ENCODE data around the gene TOPAZ1. TPM values are rescaled to one million over a fixed set of nuclear protein-coding genes. Genes with fewer than 3 reads are reported as not detected.

Gene TOPAZ1
- total and polyA plus RNA-seq, 3 experiments from 2014 or later: not detected

- DNase-seq: no peak
- Histone ChIP-seq H3K4me3 (ENCODE audit: low read length) (no peak overlapping the region), H3K9me3 (ENCODE audit: low read length) (no peaks in the 10 kb centered on the region), H3K36me3 (ENCODE audit: insufficient read depth, low read length) (no peaks in the 10 kb centered on the region), H3K27me3 (ENCODE audit: insufficient read depth, low read length, poor library complexity, severe bottlenecking) (no peaks in the 10 kb centered on the region), H3K27ac (ENCODE audit: low read depth, low read length) (no peak overlapping the region), H3K4me1 (ENCODE audit: insufficient read depth, low read length) (no peaks in the 10 kb centered on the region)
- H3K4me1 Mint-ChIP-seq: peaks cover 15 to 31% (median 16%) of the 10 kb centered on the region in 3 donors
- POLR2A ChIA-PET: no interaction called here
- no peak overlapping the region for H3K4me3 Mint-ChIP-seq
- H3K27me3 Mint-ChIP-seq: no peaks in the 10 kb centered on the region
- CTCF ChIA-PET: no interaction called here
- H3K27ac Mint-ChIP-seq: peak overlapping the region in 1 of 8 donors; percentile 57
- H3K9me3 Mint-ChIP-seq: no peaks in the 10 kb centered on the region
- peaks cover 8 to 12% (median 10%) of the 10 kb centered on the region in 3 donors for H3K36me3 Mint-ChIP-seq
Measured at GRCh38 chr3:44348993-44349392, 107.3 kb downstream of the TOPAZ1 start.

- H3K9me3 Mint-ChIP-seq: no peaks in the 10 kb centered on the region
- H3K36me3 ChIP-seq (ENCODE audit: insufficient read depth, low read length): peaks cover 8% of the 10 kb centered on the region
- no peak overlapping the region for H3K4me3 ChIP-seq (ENCODE audit: low read length)
- POLR2A ChIA-PET: no interaction called here
- DNase-seq: no peak
- no peak overlapping the region for H3K4me3 Mint-ChIP-seq
- H3K4me1 ChIP-seq (ENCODE audit: insufficient read depth, low read length): no peaks in the 10 kb centered on the region
- peaks cover 10 to 36% (median 22%) of the 10 kb centered on the region in 3 donors for H3K36me3 Mint-ChIP-seq
- no peaks in the 10 kb centered on the region for H3K27me3 ChIP-seq (ENCODE audit: insufficient read depth, low read length, poor library complexity, severe bottlenecking)
- no peak overlapping the region for H3K27ac ChIP-seq (ENCODE audit: low read depth, low read length)
- peaks cover 19 to 34% (median 24%) of the 10 kb centered on the region in 3 donors for H3K4me1 Mint-ChIP-seq
- H3K27me3 Mint-ChIP-seq: peaks cover 0 to 2% of the 10 kb centered on the region in 2 donors
- H3K27ac Mint-ChIP-seq: peak overlapping the region in 1 of 8 donors; percentile 55
- CTCF ChIA-PET: no interaction called here
- no peaks in the 10 kb centered on the region for H3K9me3 ChIP-seq (ENCODE audit: low read length)
Measured at GRCh38 chr3:44353355-44353924, 111.8 kb downstream of the TOPAZ1 start.

- DNase-seq: no peak
- H3K4me1 Mint-ChIP-seq: peaks cover 13 to 19% (median 16%) of the 10 kb centered on the region in 3 donors
Measured at GRCh38 chr3:44355362-44356033, 113.8 kb downstream of the TOPAZ1 start.

GRCh38 chr3:44359146-44359751 lies 117.6 kb downstream of the TOPAZ1 start:
- no peak overlapping the region for H3K4me3 Mint-ChIP-seq
- Histone ChIP-seq H3K27me3 (ENCODE audit: insufficient read depth, low read length, poor library complexity, severe bottlenecking) (no peaks in the 10 kb centered on the region), H3K4me1 (ENCODE audit: insufficient read depth, low read length) (no peaks in the 10 kb centered on the region), H3K36me3 (ENCODE audit: insufficient read depth, low read length) (peaks cover 8% of the 10 kb centered on the region), H3K9me3 (ENCODE audit: low read length) (no peaks in the 10 kb centered on the region), H3K4me3 (ENCODE audit: low read length) (no peak overlapping the region), H3K27ac (ENCODE audit: low read depth, low read length) (no peak overlapping the region)
- peak overlapping the region in 3 of 8 donors; percentile 8 to 49 (median 42) for H3K27ac Mint-ChIP-seq
- no peaks in the 10 kb centered on the region for H3K9me3 Mint-ChIP-seq
- H3K4me1 Mint-ChIP-seq: peaks cover under 1 to 6% (median 1%) of the 10 kb centered on the region in 3 donors
- ChIA-PET CTCF (no interaction called here), POLR2A (no interaction called here)
- DNase-seq: no peak
- peaks cover 0 to 2% of the 10 kb centered on the region in 2 donors for H3K27me3 Mint-ChIP-seq
- peaks cover under 1 to 46% (median 22%) of the 10 kb centered on the region in 3 donors for H3K36me3 Mint-ChIP-seq

More at GRCh38 chr3:44355362-44356033, 113.8 kb downstream of the TOPAZ1 start:
- H3K27me3 Mint-ChIP-seq: peaks cover 0 to 2% of the 10 kb centered on the region in 2 donors
- CTCF ChIA-PET: interaction anchor here (1.4 kb wide), 1 partner anchor 18 kb away, joined by 3 read pairs; no protein-coding TSS in a partner anchor
- POLR2A ChIA-PET: no interaction called here
- Histone ChIP-seq H3K9me3 (ENCODE audit: low read length) (no peaks in the 10 kb centered on the region), H3K36me3 (ENCODE audit: insufficient read depth, low read length) (peaks cover 8% of the 10 kb centered on the region), H3K27ac (ENCODE audit: low read depth, low read length) (no peak overlapping the region), H3K4me1 (ENCODE audit: insufficient read depth, low read length) (no peaks in the 10 kb centered on the region), H3K4me3 (ENCODE audit: low read length) (no peak overlapping the region), H3K27me3 (ENCODE audit: insufficient read depth, low read length, poor library complexity, severe bottlenecking) (no peaks in the 10 kb centered on the region)
- H3K4me3 Mint-ChIP-seq: no peak overlapping the region
- peak overlapping the region in 2 of 8 donors; percentile 10 to 58 for H3K27ac Mint-ChIP-seq
- H3K9me3 Mint-ChIP-seq: no peaks in the 10 kb centered on the region
- peaks cover 10 to 48% (median 26%) of the 10 kb centered on the region in 3 donors for H3K36me3 Mint-ChIP-seq

GRCh38 chr3:44363591-44363990 lies 121.9 kb downstream of the TOPAZ1 start:
- Histone ChIP-seq H3K9me3 (ENCODE audit: low read length) (no peaks in the 10 kb centered on the region), H3K4me3 (ENCODE audit: low read length) (no peak overlapping the region), H3K36me3 (ENCODE audit: insufficient read depth, low read length) (no peaks in the 10 kb centered on the region), H3K4me1 (ENCODE audit: insufficient read depth, low read length) (no peaks in the 10 kb centered on the region), H3K27ac (ENCODE audit: low read depth, low read length) (no peak overlapping the region), H3K27me3 (ENCODE audit: insufficient read depth, low read length, poor library complexity, severe bottlenecking) (no peaks in the 10 kb centered on the region)
- POLR2A ChIA-PET: no interaction called here
- H3K27ac Mint-ChIP-seq: no peak overlapping the region
- no peak overlapping the region for H3K4me3 Mint-ChIP-seq
- no peaks in the 10 kb centered on the region for H3K9me3 Mint-ChIP-seq
- H3K36me3 Mint-ChIP-seq: peaks cover 8 to 39% (median 19%) of the 10 kb centered on the region in 3 donors
- no peaks in the 10 kb centered on the region for H3K4me1 Mint-ChIP-seq
- no peaks in the 10 kb centered on the region for H3K27me3 Mint-ChIP-seq
- no peak for DNase-seq
- CTCF ChIA-PET: no interaction called here

GRCh38 chr3:44365952-44366351 lies 124.3 kb downstream of the TOPAZ1 start:
- Histone ChIP-seq H3K27ac (ENCODE audit: low read depth, low read length) (no peak overlapping the region), H3K4me3 (ENCODE audit: low read length) (no peak overlapping the region), H3K36me3 (ENCODE audit: insufficient read depth, low read length) (no peaks in the 10 kb centered on the region), H3K9me3 (ENCODE audit: low read length) (no peaks in the 10 kb centered on the region), H3K4me1 (ENCODE audit: insufficient read depth, low read length) (no peaks in the 10 kb centered on the region), H3K27me3 (ENCODE audit: insufficient read depth, low read length, poor library complexity, severe bottlenecking) (no peaks in the 10 kb centered on the region)
- H3K36me3 Mint-ChIP-seq: peaks cover 13 to 36% (median 14%) of the 10 kb centered on the region in 3 donors
- H3K9me3 Mint-ChIP-seq: no peaks in the 10 kb centered on the region
- no peak overlapping the region for H3K27ac Mint-ChIP-seq
- H3K4me3 Mint-ChIP-seq: no peak overlapping the region
- CTCF ChIA-PET: no interaction called here
- H3K4me1 Mint-ChIP-seq: no peaks in the 10 kb centered on the region
- H3K27me3 Mint-ChIP-seq: no peaks in the 10 kb centered on the region
- no peak for DNase-seq
- POLR2A ChIA-PET: no interaction called here

DNA sequence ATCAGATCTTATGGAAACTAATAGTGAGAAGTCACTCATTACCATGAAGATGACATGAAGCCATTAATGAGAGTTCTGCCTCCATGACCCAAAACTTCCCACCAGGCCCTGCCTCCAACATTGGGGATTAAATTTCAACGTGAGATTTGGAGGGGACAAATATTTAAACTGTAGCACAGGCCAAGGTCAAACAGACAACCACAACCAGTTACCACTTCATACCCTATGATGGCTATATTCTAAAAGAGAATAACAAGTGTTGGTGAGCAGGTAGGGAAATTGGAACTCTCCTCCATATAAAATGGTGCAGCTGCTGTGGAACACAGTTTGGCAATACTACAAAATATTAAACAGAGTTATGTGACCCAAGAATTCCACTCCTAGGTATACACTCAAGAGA lies 133.8 kb downstream of the TOPAZ1 start:
- no peak for DNase-seq
- Histone ChIP-seq H3K36me3 (ENCODE audit: insufficient read depth, low read length) (no peaks in the 10 kb centered on the region), H3K27ac (ENCODE audit: low read depth, low read length) (no peak overlapping the region), H3K9me3 (ENCODE audit: low read length) (no peaks in the 10 kb centered on the region), H3K4me1 (ENCODE audit: insufficient read depth, low read length) (no peaks in the 10 kb centered on the region), H3K27me3 (ENCODE audit: insufficient read depth, low read length, poor library complexity, severe bottlenecking) (no peaks in the 10 kb centered on the region), H3K4me3 (ENCODE audit: low read length) (no peak overlapping the region)
- ChIA-PET CTCF (no interaction called here), POLR2A (no interaction called here)
- H3K4me3 Mint-ChIP-seq: no peak overlapping the region
- H3K9me3 Mint-ChIP-seq: peaks cover 4 to 14% (median 6%) of the 10 kb centered on the region in 5 donors
- H3K4me1 Mint-ChIP-seq: no peaks in the 10 kb centered on the region
- H3K27ac Mint-ChIP-seq: no peak overlapping the region
- no peaks in the 10 kb centered on the region for H3K27me3 Mint-ChIP-seq
- peaks cover 11 to 27% (median 17%) of the 10 kb centered on the region in 3 donors for H3K36me3 Mint-ChIP-seq
